Kidney (tissue), 14 donors: Measurements from ENCODE around the gene ZNF618. TPM values are rescaled to one million over a fixed set of nuclear protein-coding genes. Genes with fewer than 3 reads are reported as not detected.

Experiments
- DNase-seq, 5 donors: peaks; one replicate each; pipeline ENCODE4 v3.0.0-alpha.2; 2013 to 2020
- FAIRE-seq: peaks from 2 replicates; lab custom pipeline; 2012; peaks lifted over from hg19 to GRCh38; lab: Jason Lieb, UNC
- H3K27ac ChIP-seq, 2 donors: one replicate each; pipeline ENCODE4 v1.7.0; 2013; ENCODE audit warnings: low read depth in 2 of 2, low read length in 2 of 2, inconsistent platforms in 1 of 2
- H3K27me3 ChIP-seq: one replicate; pipeline ENCODE4 v1.7.1; 2013; ENCODE audit warnings: low read length, inconsistent platforms; ENCODE audit not compliant: control insufficient read depth, insufficient read depth
- H3K36me3 ChIP-seq, 3 donors: one replicate each; pipeline versions ENCODE4 v1.7.0 to v1.7.1; 2013; ENCODE audit warnings: low read length in 3 of 3, control low read depth in 1 of 3, inconsistent platforms in 1 of 3; ENCODE audit not compliant: insufficient read depth in 3 of 3, control insufficient read depth in 2 of 3
- H3K4me1 ChIP-seq, 3 donors: one replicate each; pipeline versions ENCODE4 v1.7.0 to v1.7.1; 2013; ENCODE audit warnings: low read length in 3 of 3, inconsistent platforms in 1 of 3, low read depth in 1 of 3; ENCODE audit not compliant: control insufficient read depth in 2 of 3, insufficient read depth in 2 of 3
- H3K4me3 ChIP-seq, 3 donors: one replicate each; pipeline versions ENCODE4 v1.7.0 to v1.8.1; 2013; ENCODE audit warnings: low read length in 3 of 3, control low read depth in 1 of 3, inconsistent platforms in 1 of 3
- H3K9ac ChIP-seq, 3 donors: one replicate each; pipeline versions ENCODE4 v1.7.0 to v1.7.1; 2013; ENCODE audit warnings: low read length in 3 of 3, control low read depth in 1 of 3, inconsistent platforms in 1 of 3
- H3K9me3 ChIP-seq, 3 donors: one replicate each; pipeline versions ENCODE4 v1.7.0 to v1.7.1; 2013; ENCODE audit warnings: low read length in 3 of 3, control low read depth in 1 of 3, inconsistent platforms in 1 of 3; ENCODE audit not compliant: control insufficient read depth in 2 of 3, insufficient read depth in 1 of 3
- intact Hi-C: fragments of 100-400 bp; cut with DNase I; formaldehyde crosslinking; loops from one replicate; pipeline ENCODE4 v1.11.1; 2022
- polyA plus RNA-seq: library from polyadenylated mRNA; stranded (reverse); fragments of 350-450 nt; fragmentation: Illumina TruSeq; extraction: RNeasy Lipid Tissue Mini Kit (QIAGEN cat#74804); gene quantifications from one replicate; pipeline ENCODE4 v1.2.3, GENCODE V29; 2014; ENCODE audit warnings: low read depth, low replicate concordance; ENCODE audit not compliant: insufficient read depth
- total RNA-seq: library from RNA; stranded (reverse); fragmentation: NEBNext Ultra II Directional; extraction: Animal tissue kit (Norgen Biotek cat#: 25700); gene quantifications from one replicate; pipeline ENCODE4 v1.2.1, GENCODE V29; 2021
- TF ChIP-seq, protein P1 (sequence below): IDR thresholded peaks from 3 replicates; pipeline ENCODE4 v1.5.1; 2012; ENCODE audit warnings: mild to moderate bottlenecking, moderate library complexity, borderline replicate concordance; ENCODE audit not compliant: insufficient read depth; ENCODE audit errors: extremely low read depth
- donor health status: control.
- donor health status: control.
- donor health status: control.
- donor health status: control.
- donor health status: control.
- donor health status: DM: yes; HTN: yes; CAD: no.
- donor health status: Normal renal cell carcinoma (clear cell type).

The ZNF618 gene
- total and polyA plus RNA-seq, 2 donors from 2014 or later: 5.6 to 31.9 TPM

GRCh38 chr9:114046875-114047274 is 170.8 kb downstream of the ZNF618 start:
- Histone ChIP-seq H3K27ac (no peak overlapping the region), H3K27me3 (no peaks in the 10 kb centered on the region), H3K36me3 (peaks cover 8 to 49% (median 34%) of the 10 kb centered on the region in 3 donors), H3K9ac (no peak overlapping the region), H3K9me3 (no peaks in the 10 kb centered on the region), H3K4me3 (no peak overlapping the region), H3K4me1 (no peaks in the 10 kb centered on the region)
- intact Hi-C loops: no loop called here
- DNase-seq: no peak
- FAIRE-seq: no peak
- TF ChIP-seq, protein P1, sequence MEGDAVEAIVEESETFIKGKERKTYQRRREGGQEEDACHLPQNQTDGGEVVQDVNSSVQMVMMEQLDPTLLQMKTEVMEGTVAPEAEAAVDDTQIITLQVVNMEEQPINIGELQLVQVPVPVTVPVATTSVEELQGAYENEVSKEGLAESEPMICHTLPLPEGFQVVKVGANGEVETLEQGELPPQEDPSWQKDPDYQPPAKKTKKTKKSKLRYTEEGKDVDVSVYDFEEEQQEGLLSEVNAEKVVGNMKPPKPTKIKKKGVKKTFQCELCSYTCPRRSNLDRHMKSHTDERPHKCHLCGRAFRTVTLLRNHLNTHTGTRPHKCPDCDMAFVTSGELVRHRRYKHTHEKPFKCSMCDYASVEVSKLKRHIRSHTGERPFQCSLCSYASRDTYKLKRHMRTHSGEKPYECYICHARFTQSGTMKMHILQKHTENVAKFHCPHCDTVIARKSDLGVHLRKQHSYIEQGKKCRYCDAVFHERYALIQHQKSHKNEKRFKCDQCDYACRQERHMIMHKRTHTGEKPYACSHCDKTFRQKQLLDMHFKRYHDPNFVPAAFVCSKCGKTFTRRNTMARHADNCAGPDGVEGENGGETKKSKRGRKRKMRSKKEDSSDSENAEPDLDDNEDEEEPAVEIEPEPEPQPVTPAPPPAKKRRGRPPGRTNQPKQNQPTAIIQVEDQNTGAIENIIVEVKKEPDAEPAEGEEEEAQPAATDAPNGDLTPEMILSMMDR: no peak

DNA sequence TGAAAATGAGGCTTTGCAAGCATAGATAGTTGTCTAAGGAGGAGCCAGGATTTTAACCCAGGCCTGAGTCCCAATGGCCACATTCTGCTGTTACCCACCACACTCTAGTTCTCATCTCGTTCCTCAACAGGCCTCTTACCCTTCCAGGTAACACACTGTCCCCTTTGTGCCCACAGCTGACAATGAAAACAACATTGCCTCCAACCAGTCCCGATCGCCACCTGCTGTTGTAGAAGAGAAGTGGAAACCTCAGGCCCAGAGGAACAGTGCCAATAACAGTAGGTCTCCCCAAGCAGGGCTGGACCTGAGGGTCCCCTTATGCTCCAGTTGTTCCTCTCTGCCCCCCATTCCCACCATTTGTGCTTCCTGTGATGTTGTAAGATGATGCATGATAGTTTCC is 171.6 kb downstream of the ZNF618 start:
- Histone ChIP-seq H3K36me3 (peaks cover 8 to 52% (median 38%) of the 10 kb centered on the region in 3 donors), H3K4me1 (no peaks in the 10 kb centered on the region), H3K27ac (no peak overlapping the region), H3K9me3 (no peaks in the 10 kb centered on the region), H3K9ac (no peak overlapping the region), H3K27me3 (no peaks in the 10 kb centered on the region), H3K4me3 (no peak overlapping the region)
- intact Hi-C loops: no loop called here
- FAIRE-seq: no peak
- peak in 2 of 5 donors; percentile 7 to 23 for DNase-seq
- TF ChIP-seq, protein P1: peak; percentile 30

- H3K9me3 ChIP-seq: no peaks in the 10 kb centered on the region
- FAIRE-seq: no peak
- H3K36me3 ChIP-seq: peaks cover 10 to 52% (median 44%) of the 10 kb centered on the region in 3 donors
- H3K4me3 ChIP-seq: no peak overlapping the region
- no peak overlapping the region for H3K27ac ChIP-seq
- no peak overlapping the region for H3K9ac ChIP-seq
- H3K4me1 ChIP-seq: no peaks in the 10 kb centered on the region
- intact Hi-C loops: no loop called here
- TF ChIP-seq, protein P1: no peak
- peak in 2 of 5 donors; percentile 0 to 19 for DNase-seq
- no peaks in the 10 kb centered on the region for H3K27me3 ChIP-seq
These were observed 172.7 kb downstream of the ZNF618 start for GRCh38 chr9:114048533-114049415.
